GM18519 (cell line): ENCODE results near the gene WDR12.
"Not testable (repeated sequence)": the region's sequence is repeated elsewhere in the genome, so short reads cannot be mapped to it uniquely, and the experiment has no call there.

ENCODE experiments used
- ATAC-seq: cut with Tn5 transposase; IDR thresholded peaks from one replicate; pipeline ENCODE4 v1.9.1; 2021; ENCODE audit warnings: mild to moderate bottlenecking, moderate library complexity; ENCODE audit not compliant: unreplicated experiment, low FRiP score

Gene WDR12

GRCh38 chr2:202911512-202912341 is at the start of gene WDR12, which contains the start of gene CARF:
TSS of gene WDR12 (minus strand) at chr2:202911673. CDS start at chr2:202911476, 197 bp downstream.
TSS of gene CARF (plus strand) at chr2:202912275. CDS start at chr2:202941903, 29,628 bp downstream.
- ATAC-seq = peak; percentile 49

- no peak for ATAC-seq
These were observed 49.1 kb upstream of the WDR12 start for GRCh38 chr2:202960524-202960923.

GRCh38 chr2:202950592-202950991 is 39.1 kb upstream of the WDR12 start:
- ATAC-seq = no peak

GRCh38 chr2:202949333-202949732 is 37.9 kb upstream of the WDR12 start:
- not testable (repeated sequence) for ATAC-seq

GRCh38 chr2:202945497-202945896 is 34.0 kb upstream of the WDR12 start:
- no peak for ATAC-seq

- no peak for ATAC-seq
These were observed 33.3 kb upstream of the WDR12 start for GRCh38 chr2:202944816-202945215.

GRCh38 chr2:202944408-202944807 is 32.9 kb upstream of the WDR12 start:
- ATAC-seq = no peak

- no peak for ATAC-seq
These were observed 30.3 kb upstream of the WDR12 start for GRCh38 chr2:202941771-202942170.

GRCh38 chr2:202938960-202939359 is 27.5 kb upstream of the WDR12 start:
- no peak for ATAC-seq

- ATAC-seq = no peak
These were observed 23.0 kb upstream of the WDR12 start for GRCh38 chr2:202934456-202934855.

- ATAC-seq = no peak
These were observed 22.5 kb upstream of the WDR12 start for GRCh38 chr2:202933958-202934357.

GRCh38 chr2:202933139-202933510 is 21.7 kb upstream of the WDR12 start:
- ATAC-seq = no peak

GRCh38 chr2:202932425-202933138 is 21.1 kb upstream of the WDR12 start:
- no peak for ATAC-seq

GRCh38 chr2:202918860-202919259 is 7.4 kb upstream of the WDR12 start:
- ATAC-seq = no peak

GRCh38 chr2:202912342-202913201 is 1.1 kb upstream of the WDR12 start:
- peak; percentile 35 for ATAC-seq

GRCh38 chr2:202911203-202911511 is 316 bp downstream of the WDR12 start:
- ATAC-seq = no peak

- ATAC-seq = no peak
These were observed 775 bp downstream of the WDR12 start for GRCh38 chr2:202910698-202911097.

GRCh38 chr2:202910250-202910649 is 1.2 kb downstream of the WDR12 start:
- not testable (repeated sequence) for ATAC-seq

- ATAC-seq = no peak
These were observed 1.9 kb downstream of the WDR12 start for GRCh38 chr2:202909394-202910192.

GRCh38 chr2:202908186-202908585 is 3.3 kb downstream of the WDR12 start:
- ATAC-seq = no peak
